ENCODE data around the gene PPP1R9A.

The PPP1R9A gene

DNA sequence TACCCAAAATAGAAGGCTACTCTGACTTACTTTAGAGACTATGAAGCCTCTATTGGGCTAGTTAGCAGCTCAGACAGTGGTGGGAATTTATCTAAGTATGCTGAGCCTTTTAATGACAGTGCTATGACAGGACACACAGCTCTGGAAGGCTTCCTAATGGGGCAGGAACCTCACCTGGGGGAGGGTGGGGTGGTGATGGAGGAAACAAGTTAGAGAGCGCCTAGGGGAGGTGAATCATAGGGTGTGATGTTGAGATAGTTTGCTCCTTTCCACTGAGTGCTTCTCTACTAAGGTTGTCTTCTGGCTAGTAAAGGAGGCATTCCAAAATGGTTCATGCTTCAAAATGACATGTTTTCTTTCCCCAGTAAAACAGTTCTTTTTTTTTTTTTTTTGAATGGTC lies 42.1 kb downstream of the PPP1R9A start:
- Histone ChIP-seq H3K4me3 (no peak overlapping the region), H3K27ac (no peak overlapping the region)
- TF ChIP-seq, protein P1, sequence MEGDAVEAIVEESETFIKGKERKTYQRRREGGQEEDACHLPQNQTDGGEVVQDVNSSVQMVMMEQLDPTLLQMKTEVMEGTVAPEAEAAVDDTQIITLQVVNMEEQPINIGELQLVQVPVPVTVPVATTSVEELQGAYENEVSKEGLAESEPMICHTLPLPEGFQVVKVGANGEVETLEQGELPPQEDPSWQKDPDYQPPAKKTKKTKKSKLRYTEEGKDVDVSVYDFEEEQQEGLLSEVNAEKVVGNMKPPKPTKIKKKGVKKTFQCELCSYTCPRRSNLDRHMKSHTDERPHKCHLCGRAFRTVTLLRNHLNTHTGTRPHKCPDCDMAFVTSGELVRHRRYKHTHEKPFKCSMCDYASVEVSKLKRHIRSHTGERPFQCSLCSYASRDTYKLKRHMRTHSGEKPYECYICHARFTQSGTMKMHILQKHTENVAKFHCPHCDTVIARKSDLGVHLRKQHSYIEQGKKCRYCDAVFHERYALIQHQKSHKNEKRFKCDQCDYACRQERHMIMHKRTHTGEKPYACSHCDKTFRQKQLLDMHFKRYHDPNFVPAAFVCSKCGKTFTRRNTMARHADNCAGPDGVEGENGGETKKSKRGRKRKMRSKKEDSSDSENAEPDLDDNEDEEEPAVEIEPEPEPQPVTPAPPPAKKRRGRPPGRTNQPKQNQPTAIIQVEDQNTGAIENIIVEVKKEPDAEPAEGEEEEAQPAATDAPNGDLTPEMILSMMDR (IDR thresholded peaks at IDR 0.05) = no peak
- DNase-seq (ENCODE audit: low spot score) = no peak

DNA sequence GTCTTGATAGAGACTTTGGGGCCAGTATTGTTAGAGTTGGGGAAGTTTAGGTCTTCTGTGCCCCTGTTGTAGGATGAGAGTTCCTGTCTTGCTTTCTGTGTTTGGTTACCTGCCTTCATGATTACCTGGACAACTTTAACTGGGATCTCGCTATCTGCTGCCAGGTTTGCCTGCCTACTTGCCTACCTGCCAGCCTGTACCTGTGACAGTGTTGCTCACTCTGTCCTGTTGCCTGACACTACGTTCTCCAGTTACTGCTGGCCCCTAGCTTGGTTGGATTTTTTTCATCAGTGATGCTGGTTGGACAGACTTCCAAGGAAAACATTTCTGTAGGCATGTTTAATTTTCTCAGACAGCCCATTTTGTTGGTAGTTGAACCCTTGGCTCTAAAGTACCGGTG lies 48.4 kb downstream of the PPP1R9A start:
- no peak overlapping the region for H3K4me3 ChIP-seq
- no peak for DNase-seq (ENCODE audit: low spot score)
- H3K27ac ChIP-seq = no peak overlapping the region
- TF ChIP-seq, protein P1 (IDR thresholded peaks at IDR 0.05) = no peak

DNA sequence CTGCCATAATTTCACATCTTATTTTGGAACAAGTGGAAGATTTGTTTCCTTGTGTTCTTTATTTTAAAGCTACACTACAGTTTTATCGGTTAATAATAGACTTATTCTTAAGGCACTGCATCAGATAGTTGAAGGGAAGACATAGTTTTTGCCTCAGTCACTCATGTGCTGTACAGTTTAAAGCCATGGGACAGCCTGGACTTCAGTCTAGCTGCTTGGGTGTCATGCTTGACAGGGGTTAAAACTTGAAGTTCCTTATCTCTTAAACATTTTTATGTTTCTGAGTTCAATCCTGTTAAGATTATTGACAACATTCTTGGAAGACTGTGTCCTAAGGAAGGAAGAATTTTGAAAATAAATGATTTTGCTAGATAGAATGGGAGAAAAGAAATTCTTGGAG lies 49.7 kb downstream of the PPP1R9A start:
- Histone ChIP-seq H3K4me3 (no peak overlapping the region), H3K27ac (no peak overlapping the region)
- TF ChIP-seq, protein P1 (IDR thresholded peaks at IDR 0.05) = no peak
- DNase-seq (ENCODE audit: low spot score) = no peak

DNA sequence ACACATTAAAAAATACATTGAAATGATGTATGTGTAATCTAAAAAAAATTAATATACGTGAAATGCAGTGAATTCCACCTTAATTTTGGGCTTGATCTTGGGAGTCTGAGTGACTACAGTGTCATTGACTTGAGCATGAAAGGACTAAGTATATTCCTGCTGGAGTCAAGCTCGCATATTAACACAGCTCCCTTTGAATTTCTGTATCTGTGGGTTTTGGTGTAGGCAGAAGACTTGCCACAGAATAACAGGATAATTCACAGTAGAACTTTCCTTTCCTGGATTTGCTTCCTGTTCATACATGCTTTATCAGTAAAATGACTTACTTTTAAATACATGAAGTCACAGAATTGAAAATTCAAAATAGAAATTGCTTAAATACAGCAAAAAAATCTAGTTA lies 55.3 kb downstream of the PPP1R9A start:
- TF ChIP-seq, protein P1 (IDR thresholded peaks at IDR 0.05) = no peak
- H3K27ac ChIP-seq = no peak overlapping the region
- H3K4me3 ChIP-seq = no peak overlapping the region
- no peak for DNase-seq (ENCODE audit: low spot score)

DNA sequence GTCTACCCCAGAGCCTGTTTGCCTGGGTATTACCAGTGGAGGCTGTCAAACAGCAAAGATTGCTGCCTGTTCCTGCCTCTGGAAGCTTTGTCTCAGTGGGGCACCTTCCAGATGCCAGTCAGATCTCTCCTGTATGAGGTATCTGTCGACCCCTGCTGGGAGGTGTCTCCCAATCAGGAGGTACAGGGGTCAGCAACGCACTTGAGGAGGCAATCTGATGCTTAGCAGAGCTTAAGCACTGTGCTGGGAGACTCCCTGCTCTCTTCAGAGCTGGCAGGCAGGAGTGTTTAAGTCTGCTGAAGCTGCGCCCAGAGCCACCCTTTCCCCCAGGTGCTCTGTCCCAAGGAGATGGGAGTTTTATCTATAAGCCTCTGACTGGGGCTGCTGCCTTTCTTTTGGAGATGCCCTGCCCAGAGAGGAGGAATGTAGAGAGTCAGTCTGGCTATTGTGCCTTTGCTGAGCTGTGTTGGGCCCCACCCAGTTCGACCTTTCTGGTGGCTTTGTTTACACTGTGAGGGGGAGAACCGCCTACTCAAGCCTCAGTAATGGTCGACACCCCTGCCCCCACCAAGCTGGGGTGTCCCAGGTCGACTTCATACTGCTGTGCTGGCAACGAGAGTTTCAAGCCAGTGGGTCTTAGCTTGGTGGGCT lies 62.2 kb downstream of the PPP1R9A start:
- Histone ChIP-seq H3K4me3 (no peak overlapping the region), H3K27ac (no peak overlapping the region)
- no peak for DNase-seq (ENCODE audit: low spot score)
- TF ChIP-seq, protein P1 (IDR thresholded peaks at IDR 0.05) = no peak

DNA sequence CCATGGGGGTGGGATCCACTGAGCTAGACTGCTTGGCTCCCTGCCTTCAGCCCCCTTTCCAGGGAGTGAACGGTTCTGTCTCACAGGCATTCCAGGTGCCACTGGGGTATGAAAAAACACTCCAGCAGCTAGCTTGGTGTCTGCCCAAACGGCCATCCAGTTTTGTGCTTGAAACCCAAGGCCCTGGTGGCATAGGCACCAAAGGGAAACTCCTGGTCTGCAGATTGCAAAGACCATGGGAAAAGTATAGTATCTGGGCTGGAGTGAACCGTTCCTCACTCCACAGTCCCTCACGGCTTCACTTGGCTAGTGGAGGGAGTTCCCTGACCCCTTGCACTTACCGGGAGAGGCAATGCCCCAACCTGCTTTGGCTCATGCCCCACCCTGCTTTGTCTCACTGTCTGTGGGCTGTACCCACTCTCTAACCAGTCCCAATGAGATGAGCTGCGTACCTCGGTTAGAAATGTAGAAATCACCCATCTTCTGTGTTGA lies 62.7 kb downstream of the PPP1R9A start:
- no peak overlapping the region for H3K27ac ChIP-seq
- H3K4me3 ChIP-seq = no peak overlapping the region
- TF ChIP-seq, protein P1 (IDR thresholded peaks at IDR 0.05) = no peak
- DNase-seq (ENCODE audit: low spot score) = no peak

Measured in coronary artery (tissue), 2 donors.